ENCODE results near the gene STPG2. TPM values are rescaled to one million over a fixed set of nuclear protein-coding genes. Genes with fewer than 3 reads are reported as not detected.

The STPG2 gene
- total RNA-seq, 1 experiment from 2014 or later, result 0.20 TPM

DNA sequence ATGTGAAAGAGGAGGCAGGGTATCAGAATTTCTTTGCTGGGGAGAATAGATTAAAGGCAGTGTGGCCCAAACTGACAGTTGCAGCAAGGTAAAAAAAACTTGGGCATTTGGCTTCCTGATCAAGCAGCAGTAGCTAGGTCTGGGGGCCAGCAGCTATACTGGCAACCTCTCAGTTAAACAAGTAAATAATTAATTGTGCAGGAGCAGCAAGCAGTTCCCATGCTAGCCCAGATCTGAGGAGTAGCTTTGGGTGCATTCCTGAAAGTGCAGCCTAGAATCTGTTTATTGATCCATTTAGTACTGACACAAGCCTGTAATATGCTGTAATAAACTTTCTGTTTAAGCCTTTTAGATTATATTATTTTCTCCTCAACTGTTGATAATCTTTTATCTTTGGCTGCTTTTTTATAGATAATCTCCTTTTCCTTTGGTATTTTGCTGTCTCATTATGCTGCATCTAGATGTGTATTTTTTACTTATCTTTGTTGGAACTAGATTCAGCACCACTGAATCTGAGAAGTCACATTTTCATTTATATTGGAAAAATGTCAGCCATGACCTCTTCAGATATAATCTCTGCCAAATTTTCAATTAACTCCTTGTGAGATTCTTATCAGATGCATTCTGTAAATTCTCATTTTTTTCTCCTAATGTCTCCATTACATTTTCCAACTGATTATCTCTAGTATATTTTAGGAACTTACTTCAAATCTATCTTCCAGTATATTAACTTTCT lies 276.3 kb downstream of the STPG2 start:
- peaks cover 0 to 12% (median 0%) of the 10 kb centered on the region in 3 experiments; a peak in 3 of 7 replicates for H3K36me3 Mint-ChIP-seq (ENCODE audit: insufficient read depth in 1 of 3, low read depth in 3 of 3)
- H3T11ph ChIP-seq (ENCODE audit: low read length), result no peak overlapping the region
- no peak overlapping the region for H2BK15ac ChIP-seq (ENCODE audit: low read depth, low read length)
- no peaks in the 10 kb centered on the region for H3K9me3 ChIP-seq (ENCODE audit: control insufficient read depth, low read depth, low read length)
- no peak overlapping the region for H2BK20ac ChIP-seq (ENCODE audit: low read depth, low read length, poor library complexity, severe bottlenecking)
- no peak overlapping the region for H3K4me2 ChIP-seq (ENCODE audit: insufficient read depth, insufficient read length, low read length)
- H3K4me3 Mint-ChIP-seq, result no peak overlapping the region
- no peak overlapping the region for H2AFZ ChIP-seq (ENCODE audit: low read length)
- no peak overlapping the region for H3K18ac ChIP-seq (ENCODE audit: insufficient read length, low read depth, low read length)
- no peak overlapping the region for H3K27ac Mint-ChIP-seq
- no peaks in the 10 kb centered on the region for H3K4me1 ChIP-seq (ENCODE audit: insufficient read depth, low read length)
- no peak overlapping the region for H3K23ac ChIP-seq (ENCODE audit: insufficient read length, low read depth, low read length)
- H3K27me3 ChIP-seq (ENCODE audit: insufficient read depth, low read length), result no peaks in the 10 kb centered on the region
- H3K79me2 ChIP-seq (ENCODE audit: insufficient read depth, low read length), result no peaks in the 10 kb centered on the region
- no peak overlapping the region for H4K5ac ChIP-seq (ENCODE audit: insufficient read length, low read depth, low read length)
- no peaks in the 10 kb centered on the region; the same call in 1 of the 2 replicates for H3K27me3 Mint-ChIP-seq (ENCODE audit: low read depth)
- TF ChIP-seq, protein P1, sequence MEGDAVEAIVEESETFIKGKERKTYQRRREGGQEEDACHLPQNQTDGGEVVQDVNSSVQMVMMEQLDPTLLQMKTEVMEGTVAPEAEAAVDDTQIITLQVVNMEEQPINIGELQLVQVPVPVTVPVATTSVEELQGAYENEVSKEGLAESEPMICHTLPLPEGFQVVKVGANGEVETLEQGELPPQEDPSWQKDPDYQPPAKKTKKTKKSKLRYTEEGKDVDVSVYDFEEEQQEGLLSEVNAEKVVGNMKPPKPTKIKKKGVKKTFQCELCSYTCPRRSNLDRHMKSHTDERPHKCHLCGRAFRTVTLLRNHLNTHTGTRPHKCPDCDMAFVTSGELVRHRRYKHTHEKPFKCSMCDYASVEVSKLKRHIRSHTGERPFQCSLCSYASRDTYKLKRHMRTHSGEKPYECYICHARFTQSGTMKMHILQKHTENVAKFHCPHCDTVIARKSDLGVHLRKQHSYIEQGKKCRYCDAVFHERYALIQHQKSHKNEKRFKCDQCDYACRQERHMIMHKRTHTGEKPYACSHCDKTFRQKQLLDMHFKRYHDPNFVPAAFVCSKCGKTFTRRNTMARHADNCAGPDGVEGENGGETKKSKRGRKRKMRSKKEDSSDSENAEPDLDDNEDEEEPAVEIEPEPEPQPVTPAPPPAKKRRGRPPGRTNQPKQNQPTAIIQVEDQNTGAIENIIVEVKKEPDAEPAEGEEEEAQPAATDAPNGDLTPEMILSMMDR (conservative IDR thresholded peaks at IDR 0.05), result no peak
- no peaks in the 10 kb centered on the region for H3K4me1 Mint-ChIP-seq
- DNase-seq, result no peak
- H3K4ac ChIP-seq (ENCODE audit: low read depth, low read length), result no peak overlapping the region
- no peak overlapping the region for H3K56ac ChIP-seq (ENCODE audit: insufficient read length, low read depth, low read length)
- H2BK5ac ChIP-seq (ENCODE audit: insufficient read length, low read length), result no peak overlapping the region
- H3K79me1 ChIP-seq (ENCODE audit: insufficient read depth, low read depth, low read length, poor library complexity, severe bottlenecking), result no peaks in the 10 kb centered on the region
- H4K20me1 ChIP-seq (ENCODE audit: control insufficient read depth, insufficient read depth, insufficient read length), result no peaks in the 10 kb centered on the region
- H2AK5ac ChIP-seq (ENCODE audit: insufficient read length, low read length), result no peak overlapping the region
- no peak overlapping the region for H4K91ac ChIP-seq (ENCODE audit: insufficient read length, low read depth, low read length)
- no peak overlapping the region for H2BK12ac ChIP-seq (ENCODE audit: insufficient read length, low read depth, low read length)
- no peak overlapping the region for H3K27ac ChIP-seq (ENCODE audit: insufficient read length, low read depth, low read length)
- H2BK120ac ChIP-seq (ENCODE audit: low read depth, low read length, poor library complexity, severe bottlenecking), result no peak overlapping the region
- no peak overlapping the region for H3K9ac ChIP-seq (ENCODE audit: extremely low read depth, insufficient read length, low read length)
- H3K9me3 Mint-ChIP-seq, result peaks cover 2 to 7% of the 10 kb centered on the region in 2 experiments; a peak in 3 of 5 replicates
- H3K23me2 ChIP-seq (ENCODE audit: insufficient read length, low read depth, low read length, poor library complexity, severe bottlenecking), result no peaks in the 10 kb centered on the region
- H3K14ac ChIP-seq (ENCODE audit: insufficient read depth, low read length), result no peak overlapping the region
- no peak overlapping the region for H4K8ac ChIP-seq (replicated peaks; ENCODE audit: insufficient read length, low read depth, low read length)

All from H9 (cell line).